H1 (cell line): ENCODE data around the gene SNRK. TPM values are rescaled to one million over a fixed set of nuclear protein-coding genes. Genes with fewer than 3 reads are reported as not detected.

Experiments used
- CTCF ChIA-PET: fragments of 300-600 bp; sonication (Branson Sonifier 250); formaldehyde crosslinking; loops from one replicate; lab custom pipeline; 2021; ENCODE audit not compliant: partially characterized antibody; lab: Charles Lee
- POLR2A ChIA-PET: fragments of 300-600 bp; sonication (Branson Sonifier 250); formaldehyde crosslinking; loops from one replicate; lab custom pipeline; 2021; ENCODE audit warnings: inconsistent platforms; ENCODE audit not compliant: partially characterized antibody; lab: Charles Lee
- DNase-seq, 2 experiments: peaks; one replicate each; pipeline versions ENCODE4 v3.0.0 to v3.0.0-alpha.2; 2010 to 2022; ENCODE audit warnings: low spot score in 2 of 2, low read depth in 1 of 2, mixed read lengths in 1 of 2
- FAIRE-seq: peaks from 2 replicates; lab custom pipeline; 2011; peaks lifted over from hg19 to GRCh38; lab: Jason Lieb, UNC
- H2AFZ ChIP-seq: 2 replicates; pipeline ENCODE4 v1.8.1; 2012; ENCODE audit warnings: low read length, inconsistent platforms
- H2AK5ac ChIP-seq: 2 replicates; pipeline ENCODE4 v1.6.1; 2013; ENCODE audit warnings: low read depth, low read length
- H2BK120ac ChIP-seq: replicated peaks from 2 replicates; pipeline ENCODE3; 2013; ENCODE audit warnings: low read depth, low read length, inconsistent platforms
- H2BK12ac ChIP-seq: 2 replicates; pipeline ENCODE4 v1.6.1; 2013; ENCODE audit warnings: low read depth, low read length
- H2BK15ac ChIP-seq: 2 replicates; pipeline ENCODE4 v1.6.1; 2013; ENCODE audit warnings: low read length
- H2BK20ac ChIP-seq: 2 replicates; pipeline ENCODE4 v1.6.1; 2013; ENCODE audit warnings: low read length
- H2BK5ac ChIP-seq: 2 replicates; pipeline ENCODE4 v1.6.1; 2013; ENCODE audit warnings: low read depth, low read length
- H3K14ac ChIP-seq: 2 replicates; pipeline ENCODE4 v1.6.1; 2013; ENCODE audit warnings: inconsistent platforms; ENCODE audit not compliant: insufficient read length
- H3K18ac ChIP-seq: 2 replicates; pipeline ENCODE4 v1.6.1; 2013; ENCODE audit warnings: low read length; ENCODE audit errors: extremely low read depth
- H3K23ac ChIP-seq: 2 replicates; pipeline ENCODE4 v1.6.1; 2013; ENCODE audit warnings: inconsistent platforms; ENCODE audit not compliant: insufficient read length
- H3K23me2 ChIP-seq: 2 replicates; pipeline ENCODE4 v1.6.1; 2013; ENCODE audit warnings: low read depth, low read length
- H3K27ac ChIP-seq: 2 replicates; pipeline ENCODE4 v1.6.1; 2011; ENCODE audit warnings: low read depth, low read length, inconsistent platforms
- H3K27me3 ChIP-seq, 4 experiments: replicated peaks in 1 of 4; 1 replicate in 1 of 4; 2 replicates in 3 of 4; pipeline versions ENCODE4 v1.6.1 to v1.8.1; 2011 to 2013; ENCODE audit warnings: low read length in 3 of 4, mild to moderate bottlenecking in 3 of 4, inconsistent platforms in 2 of 4, mixed read lengths in 2 of 4, moderate library complexity in 1 of 4; ENCODE audit not compliant: control insufficient read depth in 3 of 4, insufficient read depth in 3 of 4; ENCODE audit errors: extremely low read depth in 1 of 4
- H3K36me3 ChIP-seq, 4 experiments: 2 replicates each; pipeline versions ENCODE4 v1.6.1 to v1.8.1; 2011 to 2013; ENCODE audit warnings: mild to moderate bottlenecking in 4 of 4, low read length in 3 of 4, moderate library complexity in 2 of 4, control low read depth in 1 of 4, inconsistent platforms in 1 of 4; ENCODE audit not compliant: insufficient read depth in 4 of 4, control insufficient read depth in 2 of 4
- H3K4ac ChIP-seq: replicated peaks from 2 replicates; pipeline ENCODE3; 2013; ENCODE audit warnings: low read length, low read depth, mixed read lengths, inconsistent platforms; ENCODE audit not compliant: insufficient read length
- H3K4me1 ChIP-seq, 4 experiments: replicated peaks in 1 of 4; 1 replicate in 1 of 4; 2 replicates in 3 of 4; pipeline versions ENCODE4 v1.6.1 to v1.8.1; 2011 to 2013; ENCODE audit warnings: low read length in 3 of 4, inconsistent platforms in 2 of 4, mixed read lengths in 1 of 4; ENCODE audit not compliant: insufficient read depth in 4 of 4, control insufficient read depth in 3 of 4
- H3K4me2 ChIP-seq, 2 experiments: 2 replicates each; pipeline versions ENCODE4 v1.6.1 to v1.8.1; 2011 to 2013; ENCODE audit warnings: low read depth in 2 of 2, low read length in 2 of 2, control low read depth in 1 of 2, inconsistent platforms in 1 of 2, mild to moderate bottlenecking in 1 of 2; ENCODE audit not compliant: insufficient read depth in 1 of 2
- H3K4me3 ChIP-seq, 4 experiments: fragments of 200-600, 300-600 bp in 1 of 4; sonication (generic), shearing (Covaris generic), sonication (Bioruptor Twin) in 1 of 4; 2 replicates each; pipeline versions ENCODE4 v1.5.1 to v1.8.1; 2011 to 2016; ENCODE audit warnings: low read length in 4 of 4, low read depth in 3 of 4, control low read depth in 2 of 4, inconsistent platforms in 2 of 4, mild to moderate bottlenecking in 2 of 4, mixed read lengths in 1 of 4, moderate library complexity in 1 of 4; ENCODE audit not compliant: insufficient read depth in 2 of 4; ENCODE audit errors: extremely low read depth in 1 of 4
- H3K56ac ChIP-seq: replicated peaks from 2 replicates; pipeline ENCODE3; 2013; ENCODE audit warnings: low read depth, mild to moderate bottlenecking, mixed read lengths, low read length, inconsistent platforms; ENCODE audit not compliant: insufficient read length
- H3K79me1 ChIP-seq: 2 replicates; pipeline ENCODE4 v1.6.1; 2013; ENCODE audit warnings: low read depth, low read length, control low read depth
- H3K79me2 ChIP-seq, 2 experiments: 2 replicates each; pipeline versions ENCODE4 v1.6.1 to v1.8.1; 2012 to 2013; ENCODE audit warnings: low read length in 2 of 2, mild to moderate bottlenecking in 2 of 2, inconsistent platforms in 1 of 2; ENCODE audit not compliant: insufficient read depth in 2 of 2, control insufficient read depth in 1 of 2
- H3K9ac ChIP-seq, 4 experiments: replicated peaks in 1 of 4; 1 replicate in 1 of 4; 2 replicates in 3 of 4; pipeline versions ENCODE4 v1.6.1 to v1.8.1; 2011 to 2013; ENCODE audit warnings: low read depth in 3 of 4, low read length in 3 of 4, control low read depth in 2 of 4, mild to moderate bottlenecking in 2 of 4, moderate library complexity in 2 of 4, inconsistent platforms in 1 of 4; ENCODE audit errors: extremely low read depth in 1 of 4
- H3K9me3 ChIP-seq, 2 experiments: 2 replicates each; pipeline versions ENCODE4 v1.6.1 to v1.8.1; 2012 to 2013; ENCODE audit warnings: mild to moderate bottlenecking in 2 of 2, moderate library complexity in 2 of 2, control low read depth in 1 of 2, inconsistent platforms in 1 of 2, low read depth in 1 of 2, low read length in 1 of 2, mixed read lengths in 1 of 2; ENCODE audit not compliant: insufficient read depth in 2 of 2
- H4K20me1 ChIP-seq, 2 experiments: replicated peaks in 1 of 2; 2 replicates each; pipeline versions ENCODE3 to v1.8.1; 2011 to 2013; ENCODE audit warnings: inconsistent platforms in 2 of 2, low read length in 2 of 2, mild to moderate bottlenecking in 1 of 2; ENCODE audit not compliant: insufficient read depth in 2 of 2, control insufficient read depth in 1 of 2
- H4K5ac ChIP-seq: 2 replicates; pipeline ENCODE4 v1.6.1; 2013; ENCODE audit warnings: low read length, low read depth, mixed read lengths, inconsistent platforms; ENCODE audit not compliant: insufficient read length
- H4K8ac ChIP-seq: 2 replicates; pipeline ENCODE4 v1.8.0; 2013; ENCODE audit warnings: mild to moderate bottlenecking, moderate library complexity, low read length, inconsistent platforms; ENCODE audit not compliant: insufficient read depth; ENCODE audit errors: extremely low read depth
- H4K91ac ChIP-seq: replicated peaks from 2 replicates; pipeline ENCODE3; 2013; ENCODE audit warnings: low read length, mixed read lengths, inconsistent platforms; ENCODE audit not compliant: insufficient read length
- BRCA1 ChIP-seq: IDR thresholded peaks from 2 replicates; pipeline ENCODE4 v1.6.1; 2012; ENCODE audit warnings: low read depth, low read length, improper control_type of control experiment
- CTBP2 ChIP-seq: IDR thresholded peaks from 2 replicates; pipeline ENCODE4 v1.7.0; 2011; ENCODE audit warnings: borderline replicate concordance, mild to moderate bottlenecking, moderate library complexity, mixed read lengths, low read length; ENCODE audit not compliant: insufficient read depth, insufficient read length
- GABPA ChIP-seq: IDR thresholded peaks from 2 replicates; pipeline ENCODE4 v1.6.1; 2011; ENCODE audit warnings: mild to moderate bottlenecking, low read length, moderate library complexity, borderline replicate concordance; ENCODE audit not compliant: insufficient read depth
- HDAC2 ChIP-seq, 2 experiments: fragments of 300-600 bp in 1 of 2; sonication (generic) in 1 of 2; IDR thresholded peaks; 2 replicates each; pipeline ENCODE4 v1.6.1; 2011 to 2012; ENCODE audit warnings: low read depth in 2 of 2, low read length in 2 of 2, mild to moderate bottlenecking in 2 of 2, moderate library complexity in 2 of 2, borderline replicate concordance in 1 of 2, inconsistent platforms in 1 of 2
- JUND ChIP-seq: IDR thresholded peaks from 2 replicates; pipeline ENCODE4 v1.6.1; 2011; ENCODE audit warnings: mild to moderate bottlenecking, improper control_type of control experiment, low read length
- NRF1 ChIP-seq: IDR thresholded peaks from 2 replicates; pipeline ENCODE4 v1.6.1; 2011; ENCODE audit warnings: mild to moderate bottlenecking, low read depth, low read length, improper control_type of control experiment
- RBBP5 ChIP-seq: IDR thresholded peaks from 2 replicates; pipeline ENCODE4 v1.7.1; 2012; ENCODE audit warnings: low read depth, mild to moderate bottlenecking, inconsistent platforms, low read length, moderate library complexity, borderline replicate concordance
- RFX5 ChIP-seq: IDR thresholded peaks from 2 replicates; pipeline ENCODE4 v1.6.1; 2011; ENCODE audit warnings: low read depth, low read length, improper control_type of control experiment, borderline replicate concordance
- SIN3A ChIP-seq, 2 experiments: IDR thresholded peaks in 1 of 2; conservative IDR thresholded peaks in 1 of 2; 2 replicates each; pipeline ENCODE4 v1.6.1; 2011 to 2012; ENCODE audit warnings: low read length in 2 of 2, improper control_type of control experiment in 1 of 2, low read depth in 1 of 2, mild to moderate bottlenecking in 1 of 2
- SIRT6 ChIP-seq: IDR thresholded peaks from one replicate; pipeline ENCODE4 v1.7.1; 2012; ENCODE audit warnings: low read length, inconsistent platforms
- SUZ12 ChIP-seq: fragments of 200-600 bp; sonication (generic); IDR thresholded peaks from 2 replicates; pipeline ENCODE4 v1.6.1; 2012; ENCODE audit warnings: mild to moderate bottlenecking, inconsistent platforms, low read length, moderate library complexity, mixed read lengths
- WGBS, 2 experiments: shearing (Covaris generic) in 1 of 2; methylation state at CpG; one replicate each; pipeline versions ENCODE4 v1.1.6 to v1.1.7; 2013 to 2015; ENCODE audit warnings: low lambda C conversion rate in 2 of 2, mixed read lengths in 2 of 2, inconsistent platforms in 1 of 2, low coverage in 1 of 2, missing lambda C conversion rate in 1 of 2; ENCODE audit not compliant: insufficient replicate concordance in 2 of 2, insufficient coverage in 1 of 2, insufficient read length in 1 of 2; ENCODE audit errors: extremely low coverage in 1 of 2, missing lambda C conversion rate in 1 of 2; 5-methylcytosine and 5-hydroxymethylcytosine counted together
- polyA plus RNA-seq, 7 experiments: library from polyadenylated mRNA; depleted of rRNA in 3 of 7; stranded (reverse) in 5 of 7; unstranded in 2 of 7; fragments of >200 nt in 5 of 7; fragments of 200-250 nt in 2 of 7; gene quantifications; 1 replicate in 5 of 7; 2 replicates in 1 of 7; 4 replicates in 1 of 7; pipeline versions ENCODE4 v1.2.1 to v1.2.3, GENCODE V29; 2011 to 2013; ENCODE audit warnings: missing spikeins in 2 of 7, mixed read lengths in 2 of 7
- total RNA-seq: library from RNA; stranded (reverse); fragmentation: NEBNext Ultra II Directional; extraction: Animal tissue kit (Norgen Biotek cat#: 25700); gene quantifications from 2 replicates; pipeline ENCODE4 v1.2.1, GENCODE V29; 2021
- TF ChIP-seq, protein P1 (sequence below): IDR thresholded peaks from 2 replicates; pipeline ENCODE4 v1.6.1; 2011; ENCODE audit warnings: low read depth, mild to moderate bottlenecking, low read length; ENCODE audit not compliant: insufficient read depth

SNRK gene
- total and polyA plus RNA-seq, 2 of the 8 experiments (the other 6 are each of a cell fraction or from before 2014, with no cell fraction given), result 4.4 to 11.7 TPM

DNA sequence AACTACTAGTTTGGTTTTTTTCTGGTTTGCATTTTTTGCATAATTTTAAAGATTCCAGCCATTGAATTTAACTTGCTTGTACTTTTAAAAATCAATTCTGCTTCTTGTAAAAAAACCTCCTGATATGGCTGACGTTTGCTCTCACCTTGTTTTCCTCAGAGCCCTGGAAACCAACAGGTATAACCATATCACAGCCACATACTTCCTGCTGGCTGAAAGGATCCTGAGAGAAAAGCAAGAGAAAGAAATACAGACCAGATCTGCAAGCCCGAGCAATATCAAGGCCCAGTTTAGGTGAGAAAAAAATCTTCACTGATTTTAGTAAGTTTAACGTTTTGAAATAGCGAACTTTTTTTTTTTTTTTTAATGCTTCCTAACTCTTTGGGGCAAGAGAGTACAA is 56.8 kb downstream of the SNRK start:
- ChIA-PET POLR2A (no interaction called here), CTCF (interaction anchor here (0.8 kb wide), 1 partner anchor 110 kb away, joined by 5 read pairs; no protein-coding TSS in a partner anchor)
- 72% methylated on average over 4 of the region's 4 CpGs; no CpG with 5 or more reads in 1 of the 2 experiments for WGBS, 2 experiments
- Histone ChIP-seq H3K9ac (no peak overlapping the region), H4K91ac (no peak overlapping the region), H3K23me2 (no peaks in the 10 kb centered on the region), H3K36me3 (peaks cover 2 to 33% (median 15%) of the 10 kb centered on the region in 4 experiments; a peak in 5 of 8 replicates), H3K4me3 (no peak overlapping the region), H3K56ac (no peak overlapping the region), H3K79me1 (no peaks in the 10 kb centered on the region), H3K27me3 (no peaks in the 10 kb centered on the region; a peak in 1 of 7 replicates), H3K14ac (no peak overlapping the region), H2AFZ (no peak overlapping the region), H3K4ac (no peak overlapping the region), H3K4me1 (peaks cover 0 to 12% (median 1%) of the 10 kb centered on the region in 4 experiments; a peak in 5 of 7 replicates), H3K9me3 (peaks cover 3 to 8% of the 10 kb centered on the region in 2 experiments; a peak in 3 of 4 replicates), H3K18ac (no peak overlapping the region), H4K5ac (no peak overlapping the region), H3K27ac (no peak overlapping the region), H4K20me1 (no peaks in the 10 kb centered on the region), H2AK5ac (no peak overlapping the region), H2BK5ac (no peak overlapping the region), H3K23ac (no peak overlapping the region), H4K8ac (no peak overlapping the region), H3K79me2 (no peaks in the 10 kb centered on the region), H2BK12ac (no peak overlapping the region), H2BK15ac (no peak overlapping the region), H3K4me2 (no peak overlapping the region), H2BK20ac (no peak overlapping the region), H2BK120ac (no peak overlapping the region)
- FAIRE-seq (no peak), DNase-seq (no peak)
- TF ChIP-seq RBBP5 (no peak), GABPA (no peak), NRF1 (no peak), RFX5 (no peak), SUZ12 (no peak), BRCA1 (no peak), SIRT6 (no peak), JUND (no peak), SIN3A (conservative IDR thresholded peaks at IDR 0.05 in 1 of 2, IDR thresholded peaks at IDR 0.05 in 1 of 2; ENCODE audit: low read depth in 1 of 2, low read length in 2 of 2) (no peak), HDAC2 (IDR thresholded peaks at IDR 0.05; ENCODE audit: borderline replicate concordance in 1 of 2, low read depth in 2 of 2, low read length in 2 of 2) (no peak), CTBP2 (no peak)
- TF ChIP-seq, protein P1, sequence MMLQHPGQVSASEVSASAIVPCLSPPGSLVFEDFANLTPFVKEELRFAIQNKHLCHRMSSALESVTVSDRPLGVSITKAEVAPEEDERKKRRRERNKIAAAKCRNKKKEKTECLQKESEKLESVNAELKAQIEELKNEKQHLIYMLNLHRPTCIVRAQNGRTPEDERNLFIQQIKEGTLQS, result no peak
